ENCODE results near the gene AP2B1. TPM values are rescaled to one million over a fixed set of nuclear protein-coding genes. Genes with fewer than 3 reads are reported as not detected.

AP2B1 gene
- total and polyA plus RNA-seq, 9 of the 15 experiments (the other 6 are each of a cell fraction or from before 2014, with no cell fraction given), result 60.1 to 287 (median 105) TPM

DNA sequence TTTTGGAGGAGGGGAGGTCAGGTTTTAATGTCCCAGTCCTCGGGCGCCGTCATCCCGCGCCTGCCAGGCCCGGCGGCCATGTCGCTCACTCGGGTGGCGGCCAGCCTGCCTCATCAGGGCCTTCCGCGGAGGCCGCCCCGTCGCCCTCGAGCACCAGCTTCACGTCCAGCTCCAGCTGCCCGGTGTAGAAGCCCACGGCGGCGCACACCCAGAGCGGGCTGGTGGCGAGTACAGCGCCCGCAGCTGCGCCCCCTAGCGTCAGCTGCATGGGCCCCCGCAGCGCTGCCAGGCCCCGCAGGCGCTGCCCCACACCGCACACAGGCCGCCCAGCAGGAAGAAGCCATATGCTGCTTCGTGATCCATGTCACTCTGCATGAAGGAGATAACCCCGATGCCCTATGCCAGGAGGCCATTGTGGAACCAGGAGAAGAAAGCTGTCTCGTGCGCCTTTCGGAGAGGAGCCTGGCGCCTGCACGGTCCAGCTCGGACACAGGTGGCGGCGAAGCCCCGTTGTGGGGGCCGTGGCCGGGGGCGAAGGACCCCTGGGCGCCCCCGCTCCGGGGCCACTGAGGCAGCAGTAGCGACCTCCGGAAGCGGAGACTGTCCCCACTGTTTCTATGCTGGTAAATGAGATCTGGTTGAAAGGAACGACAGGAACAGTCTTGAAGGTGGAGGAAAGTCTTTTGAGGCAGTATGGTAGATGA is 9.6 kb downstream of the AP2B1 start (continued):
- no peak for TF ChIP-seq ETS1 (conservative IDR thresholded peaks at IDR 0.05; ENCODE audit: control insufficient read depth, low read depth, low read length)
- TF ChIP-seq SIN3A (IDR thresholded peaks at IDR 0.05; ENCODE audit: borderline replicate concordance in 2 of 2, control insufficient read depth in 1 of 2, low read depth in 2 of 2, low read length in 2 of 2), result no peak
- TF ChIP-seq ADNP (tag; IDR thresholded peaks at IDR 0.05), result no peak
- no peak for TF ChIP-seq RBM34 (IDR thresholded peaks at IDR 0.05; ENCODE audit: borderline replicate concordance, insufficient read depth, low read length)
- no peak for TF ChIP-seq PPARD (CRISPR knock-in tag; IDR thresholded peaks at IDR 0.05)
- TF ChIP-seq ZNF780A (CRISPR knock-in tag; IDR thresholded peaks at IDR 0.05), result no peak
- no peak for TF ChIP-seq MITF (IDR thresholded peaks at IDR 0.05)
- no peak for TF ChIP-seq ZBTB7A (IDR thresholded peaks at IDR 0.05; ENCODE audit: borderline replicate concordance, control insufficient read depth, low read depth, low read length)
- no peak for TF ChIP-seq TAF15 (IDR thresholded peaks at IDR 0.05; ENCODE audit: low read depth, low read length)
- peak; percentile 61 for TF ChIP-seq POLR2AphosphoS5 (IDR thresholded peaks at IDR 0.05; ENCODE audit: control insufficient read depth, insufficient read depth, low read depth, low read length)
- TF ChIP-seq ZNF347 (CRISPR knock-in tag; IDR thresholded peaks at IDR 0.05; ENCODE audit: low read depth), result no peak
- TF ChIP-seq EZH2 (IDR thresholded peaks at IDR 0.05; ENCODE audit: borderline replicate concordance, low read depth, low read length), result no peak
- TF ChIP-seq ZNF274 (IDR thresholded peaks at IDR 0.05; ENCODE audit: borderline replicate concordance, low read depth, low read length), result no peak
- TF ChIP-seq, protein P1, sequence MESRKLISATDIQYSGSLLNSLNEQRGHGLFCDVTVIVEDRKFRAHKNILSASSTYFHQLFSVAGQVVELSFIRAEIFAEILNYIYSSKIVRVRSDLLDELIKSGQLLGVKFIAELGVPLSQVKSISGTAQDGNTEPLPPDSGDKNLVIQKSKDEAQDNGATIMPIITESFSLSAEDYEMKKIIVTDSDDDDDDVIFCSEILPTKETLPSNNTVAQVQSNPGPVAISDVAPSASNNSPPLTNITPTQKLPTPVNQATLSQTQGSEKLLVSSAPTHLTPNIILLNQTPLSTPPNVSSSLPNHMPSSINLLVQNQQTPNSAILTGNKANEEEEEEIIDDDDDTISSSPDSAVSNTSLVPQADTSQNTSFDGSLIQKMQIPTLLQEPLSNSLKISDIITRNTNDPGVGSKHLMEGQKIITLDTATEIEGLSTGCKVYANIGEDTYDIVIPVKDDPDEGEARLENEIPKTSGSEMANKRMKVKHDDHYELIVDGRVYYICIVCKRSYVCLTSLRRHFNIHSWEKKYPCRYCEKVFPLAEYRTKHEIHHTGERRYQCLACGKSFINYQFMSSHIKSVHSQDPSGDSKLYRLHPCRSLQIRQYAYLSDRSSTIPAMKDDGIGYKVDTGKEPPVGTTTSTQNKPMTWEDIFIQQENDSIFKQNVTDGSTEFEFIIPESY (CRISPR knock-in tag; IDR thresholded peaks at IDR 0.05), result peak; percentile 63; the same call in 1 of the 2 replicates
- no peak for TF ChIP-seq HDAC1 (IDR thresholded peaks at IDR 0.05)
- no peak for TF ChIP-seq KLF1 (tag; IDR thresholded peaks at IDR 0.05)
- no peak for TF ChIP-seq ATF6 (CRISPR knock-in tag; IDR thresholded peaks at IDR 0.05)
- TF ChIP-seq, protein P2, sequence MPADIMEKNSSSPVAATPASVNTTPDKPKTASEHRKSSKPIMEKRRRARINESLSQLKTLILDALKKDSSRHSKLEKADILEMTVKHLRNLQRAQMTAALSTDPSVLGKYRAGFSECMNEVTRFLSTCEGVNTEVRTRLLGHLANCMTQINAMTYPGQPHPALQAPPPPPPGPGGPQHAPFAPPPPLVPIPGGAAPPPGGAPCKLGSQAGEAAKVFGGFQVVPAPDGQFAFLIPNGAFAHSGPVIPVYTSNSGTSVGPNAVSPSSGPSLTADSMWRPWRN (IDR thresholded peaks at IDR 0.05; ENCODE audit: low read depth), result no peak
- TF ChIP-seq NFRKB (IDR thresholded peaks at IDR 0.05; ENCODE audit: low read depth), result no peak

Data from K562 (cell line).